ENCODE data around the gene CACNA1I. TPM values are rescaled to one million over a fixed set of nuclear protein-coding genes. Genes with fewer than 3 reads are reported as not detected.

Gene CACNA1I
- total and polyA plus RNA-seq, 3 experiments from 2014 or later, result 0.71 to 4.6 (median 4.6) TPM

DNA sequence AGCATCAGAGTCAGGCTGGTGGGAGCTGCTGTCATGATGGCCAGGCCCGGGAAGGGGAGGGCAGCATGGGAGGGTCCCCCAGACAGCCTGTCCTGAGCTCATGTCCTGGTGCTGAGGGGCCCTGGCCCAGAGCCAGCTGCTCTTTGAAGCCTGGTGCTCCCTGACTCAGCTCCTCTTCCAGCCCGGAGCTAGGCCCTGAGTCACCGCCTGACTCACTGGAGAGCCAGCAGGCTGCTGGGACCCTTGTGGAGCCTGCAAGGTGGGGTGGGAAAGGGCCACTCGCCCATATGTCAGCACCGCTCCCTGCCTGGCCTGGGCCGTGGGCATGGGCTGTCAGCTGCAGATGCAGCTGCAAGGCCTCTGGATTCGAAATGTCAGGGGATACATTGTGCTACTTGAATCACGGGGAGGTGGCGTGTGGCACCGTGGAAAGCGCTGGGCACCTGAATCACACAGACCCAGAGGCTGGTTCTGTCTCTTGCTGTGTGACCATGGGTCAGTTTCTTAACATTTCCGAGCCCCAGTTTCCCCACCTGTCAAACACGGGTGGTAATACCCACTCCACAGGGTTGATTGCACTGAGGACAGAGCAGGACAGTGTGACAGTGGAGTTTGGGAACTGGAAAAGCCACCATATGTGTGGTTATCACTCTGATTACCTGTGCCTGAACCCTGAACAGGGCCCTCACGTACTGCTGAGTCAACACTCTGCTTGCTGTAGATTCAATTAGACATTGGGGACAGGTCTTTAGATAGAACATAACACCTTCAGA lies 4.4 kb downstream of the CACNA1I start:
- H3K27ac Mint-ChIP-seq, result peak overlapping the region in 2 of 8 donors; percentile 7 to 9
- Histone ChIP-seq H3K27me3 (ENCODE audit: insufficient read depth, low read length, poor library complexity, severe bottlenecking) (no peaks in the 10 kb centered on the region), H3K27ac (ENCODE audit: low read depth, low read length) (no peak overlapping the region), H3K9me3 (ENCODE audit: low read length) (no peaks in the 10 kb centered on the region), H3K4me1 (ENCODE audit: insufficient read depth, low read length) (no peaks in the 10 kb centered on the region), H3K36me3 (ENCODE audit: insufficient read depth, low read length) (no peaks in the 10 kb centered on the region), H3K4me3 (ENCODE audit: low read length) (no peak overlapping the region)
- H3K4me1 Mint-ChIP-seq, result no peaks in the 10 kb centered on the region
- peaks cover 2 to 21% of the 10 kb centered on the region in 2 donors for H3K27me3 Mint-ChIP-seq
- H3K4me3 Mint-ChIP-seq, result no peak overlapping the region
- POLR2A ChIA-PET, result no interaction called here
- CTCF ChIA-PET, result no interaction called here
- no peak for DNase-seq
- no peaks in the 10 kb centered on the region for H3K9me3 Mint-ChIP-seq
- H3K36me3 Mint-ChIP-seq, result no peaks in the 10 kb centered on the region

DNA sequence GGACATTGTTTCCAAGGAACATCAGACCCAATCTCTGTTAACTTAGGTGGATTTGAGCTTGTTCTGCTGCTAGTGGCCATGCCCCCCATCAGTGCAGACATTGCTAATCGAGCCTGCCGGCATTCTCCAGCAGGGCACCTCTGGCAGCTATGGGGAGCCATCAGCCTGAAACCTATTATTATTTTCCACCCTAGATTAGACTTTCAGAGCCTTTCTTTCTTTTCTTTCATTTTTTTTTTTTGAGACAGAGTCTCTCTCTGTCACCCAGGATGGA lies 4.9 kb downstream of the CACNA1I start:
- H3K4me1 Mint-ChIP-seq, result no peaks in the 10 kb centered on the region
- DNase-seq, result no peak
- H3K27me3 Mint-ChIP-seq, result peaks cover 2 to 21% of the 10 kb centered on the region in 2 donors
- no peaks in the 10 kb centered on the region for H3K9me3 Mint-ChIP-seq
- no peaks in the 10 kb centered on the region for H3K36me3 Mint-ChIP-seq
- Histone ChIP-seq H3K4me1 (ENCODE audit: insufficient read depth, low read length) (no peaks in the 10 kb centered on the region), H3K9me3 (ENCODE audit: low read length) (no peaks in the 10 kb centered on the region), H3K27ac (ENCODE audit: low read depth, low read length) (no peak overlapping the region), H3K27me3 (ENCODE audit: insufficient read depth, low read length, poor library complexity, severe bottlenecking) (no peaks in the 10 kb centered on the region), H3K36me3 (ENCODE audit: insufficient read depth, low read length) (no peaks in the 10 kb centered on the region), H3K4me3 (ENCODE audit: low read length) (no peak overlapping the region)
- peak overlapping the region in 1 of 8 donors; percentile 7 for H3K27ac Mint-ChIP-seq
- ChIA-PET POLR2A (no interaction called here), CTCF (no interaction called here)
- no peak overlapping the region for H3K4me3 Mint-ChIP-seq

DNA sequence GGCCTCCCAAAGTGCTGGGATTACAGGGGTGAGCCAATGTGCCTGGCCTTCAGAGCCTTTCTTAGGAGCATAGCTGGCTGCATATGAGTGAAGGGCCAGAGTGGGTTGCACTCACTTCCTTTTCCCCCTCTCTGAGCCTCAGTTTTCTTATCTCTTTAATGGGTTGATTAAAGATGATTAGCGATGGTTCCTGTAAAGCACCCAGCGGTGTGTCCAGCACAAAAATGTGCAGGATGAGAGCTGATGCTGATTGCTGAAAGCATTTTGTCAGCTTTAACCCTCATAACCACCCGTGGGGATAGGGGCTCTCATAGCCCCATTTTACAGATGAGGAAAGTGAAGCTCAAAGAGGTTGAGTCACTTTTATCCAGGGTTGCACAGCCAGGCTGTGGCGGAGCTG lies 5.5 kb downstream of the CACNA1I start:
- no peak overlapping the region for H3K27ac ChIP-seq (ENCODE audit: low read depth, low read length)
- CTCF ChIA-PET, result interaction anchor here (0.6 kb wide), 1 partner anchor 351 kb away, joined by 3 read pairs; no protein-coding TSS in a partner anchor
- Mint-ChIP-seq H3K27ac (no peak overlapping the region), H3K36me3 (no peaks in the 10 kb centered on the region), H3K27me3 (peaks cover 4 to 21% of the 10 kb centered on the region in 2 donors), H3K9me3 (no peaks in the 10 kb centered on the region), H3K4me1 (no peaks in the 10 kb centered on the region), H3K4me3 (no peak overlapping the region)
- no peaks in the 10 kb centered on the region for H3K9me3 ChIP-seq (ENCODE audit: low read length)
- H3K4me3 ChIP-seq (ENCODE audit: low read length), result no peak overlapping the region
- H3K4me1 ChIP-seq (ENCODE audit: insufficient read depth, low read length), result no peaks in the 10 kb centered on the region
- DNase-seq, result no peak
- POLR2A ChIA-PET, result no interaction called here
- H3K27me3 ChIP-seq (ENCODE audit: insufficient read depth, low read length, poor library complexity, severe bottlenecking), result no peaks in the 10 kb centered on the region
- H3K36me3 ChIP-seq (ENCODE audit: insufficient read depth, low read length), result no peaks in the 10 kb centered on the region

DNA sequence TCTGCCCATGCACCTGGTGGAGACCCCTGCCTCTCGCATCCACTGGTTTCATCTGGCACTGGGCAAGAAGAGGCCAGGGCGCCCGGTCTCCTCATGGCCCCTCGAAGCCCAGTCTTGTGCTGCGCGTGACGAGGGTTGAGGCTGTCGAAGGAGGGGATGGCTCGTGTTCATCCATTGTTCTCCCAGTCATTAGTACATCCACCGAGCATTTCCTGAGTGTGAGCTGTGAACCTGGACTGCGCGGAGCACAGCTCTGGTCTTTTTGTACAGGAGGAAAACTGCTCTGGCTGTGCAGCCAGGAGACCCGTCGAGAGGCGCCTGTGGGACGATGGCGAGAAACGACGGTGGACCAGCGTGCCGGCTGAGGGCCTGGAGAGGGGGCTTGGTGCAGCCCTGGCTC lies 6.8 kb downstream of the CACNA1I start:
- CTCF ChIA-PET, result interaction anchor here (1.4 kb wide), 1 partner anchor 9 kb away, joined by 4 read pairs; no protein-coding TSS in a partner anchor
- DNase-seq, result no peak
- no peaks in the 10 kb centered on the region for H3K4me1 ChIP-seq (ENCODE audit: insufficient read depth, low read length)
- no peaks in the 10 kb centered on the region for H3K9me3 ChIP-seq (ENCODE audit: low read length)
- H3K4me3 ChIP-seq (ENCODE audit: low read length), result no peak overlapping the region
- H3K36me3 Mint-ChIP-seq, result no peaks in the 10 kb centered on the region
- no peaks in the 10 kb centered on the region for H3K9me3 Mint-ChIP-seq
- no peak overlapping the region for H3K27ac ChIP-seq (ENCODE audit: low read depth, low read length)
- H3K27ac Mint-ChIP-seq, result no peak overlapping the region
- peaks cover 6 to 21% of the 10 kb centered on the region in 2 donors for H3K27me3 Mint-ChIP-seq
- no peak overlapping the region for H3K4me3 Mint-ChIP-seq
- H3K27me3 ChIP-seq (ENCODE audit: insufficient read depth, low read length, poor library complexity, severe bottlenecking), result no peaks in the 10 kb centered on the region
- POLR2A ChIA-PET, result no interaction called here
- no peaks in the 10 kb centered on the region for H3K36me3 ChIP-seq (ENCODE audit: insufficient read depth, low read length)
- no peaks in the 10 kb centered on the region for H3K4me1 Mint-ChIP-seq

DNA sequence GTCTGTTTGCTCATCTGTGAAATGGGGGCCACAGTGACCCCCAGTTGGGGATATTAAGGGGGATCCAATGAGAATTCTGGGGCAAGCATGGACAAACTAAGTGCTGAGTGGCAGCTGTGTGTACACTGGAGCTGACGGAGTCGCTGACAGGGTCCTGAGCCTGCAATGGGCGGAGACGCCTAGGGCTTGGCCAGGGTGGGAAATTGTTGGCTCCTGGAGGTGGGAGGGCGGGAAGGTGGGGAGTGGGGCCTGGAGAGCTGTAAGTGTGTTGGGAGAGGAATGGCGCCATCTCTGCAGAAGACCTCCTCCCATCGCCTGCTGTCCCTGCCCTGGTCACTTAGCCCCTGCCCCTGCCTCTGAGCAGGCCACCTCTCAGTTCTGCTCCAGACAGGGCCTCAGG lies 7.3 kb downstream of the CACNA1I start:
- no peaks in the 10 kb centered on the region for H3K27me3 ChIP-seq (ENCODE audit: insufficient read depth, low read length, poor library complexity, severe bottlenecking)
- H3K27ac ChIP-seq (ENCODE audit: low read depth, low read length), result no peak overlapping the region
- no peaks in the 10 kb centered on the region for H3K4me1 ChIP-seq (ENCODE audit: insufficient read depth, low read length)
- H3K36me3 Mint-ChIP-seq, result peaks cover 0 to under 1% (median 0%) of the 10 kb centered on the region in 3 donors
- H3K4me3 Mint-ChIP-seq, result no peak overlapping the region
- H3K36me3 ChIP-seq (ENCODE audit: insufficient read depth, low read length), result no peaks in the 10 kb centered on the region
- peaks cover 8 to 25% of the 10 kb centered on the region in 2 donors for H3K27me3 Mint-ChIP-seq
- no peaks in the 10 kb centered on the region for H3K9me3 ChIP-seq (ENCODE audit: low read length)
- no peak for DNase-seq
- no peak overlapping the region for H3K4me3 ChIP-seq (ENCODE audit: low read length)
- POLR2A ChIA-PET, result no interaction called here
- H3K27ac Mint-ChIP-seq, result peak overlapping the region in 1 of 8 donors; percentile 87
- H3K4me1 Mint-ChIP-seq, result no peaks in the 10 kb centered on the region
- CTCF ChIA-PET, result interaction anchor here (1.4 kb wide), 1 partner anchor 9 kb away, joined by 4 read pairs; no protein-coding TSS in a partner anchor
- no peaks in the 10 kb centered on the region for H3K9me3 Mint-ChIP-seq

DNA sequence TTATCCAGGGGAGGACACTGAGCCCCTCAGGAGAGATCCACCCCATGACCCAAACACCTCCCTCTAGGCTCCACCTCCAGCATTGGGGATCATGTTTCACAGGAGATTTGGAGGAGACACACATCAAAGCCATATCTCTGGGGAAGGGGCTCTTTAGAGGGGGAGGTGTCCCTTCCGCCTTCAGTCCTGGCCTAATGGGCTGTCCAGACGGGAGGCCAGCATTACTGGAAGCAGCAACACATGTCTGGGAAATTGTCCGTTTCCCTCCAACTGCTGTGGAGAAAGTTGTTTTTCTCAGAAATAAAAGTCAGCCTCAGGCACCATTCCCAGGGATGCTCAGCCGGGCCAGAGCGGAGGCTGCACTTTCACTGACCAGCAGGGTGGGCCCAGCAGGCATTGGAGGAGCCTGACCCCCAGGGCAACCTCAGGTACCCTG lies 9.5 kb downstream of the CACNA1I start:
- Mint-ChIP-seq H3K27me3 (peaks cover 15 to 36% of the 10 kb centered on the region in 2 donors), H3K36me3 (peaks cover 0 to 4% (median 0%) of the 10 kb centered on the region in 3 donors), H3K27ac (no peak overlapping the region), H3K9me3 (no peaks in the 10 kb centered on the region), H3K4me1 (no peaks in the 10 kb centered on the region), H3K4me3 (no peak overlapping the region)
- ChIA-PET CTCF (interaction anchor here (1.3 kb wide), 1 partner anchor 13 kb away, joined by 3 read pairs; no protein-coding TSS in a partner anchor), POLR2A (no interaction called here)
- Histone ChIP-seq H3K4me3 (ENCODE audit: low read length) (no peak overlapping the region), H3K9me3 (ENCODE audit: low read length) (no peaks in the 10 kb centered on the region), H3K27me3 (ENCODE audit: insufficient read depth, low read length, poor library complexity, severe bottlenecking) (no peaks in the 10 kb centered on the region), H3K27ac (ENCODE audit: low read depth, low read length) (no peak overlapping the region), H3K4me1 (ENCODE audit: insufficient read depth, low read length) (no peaks in the 10 kb centered on the region), H3K36me3 (ENCODE audit: insufficient read depth, low read length) (no peaks in the 10 kb centered on the region)
- no peak for DNase-seq

DNA sequence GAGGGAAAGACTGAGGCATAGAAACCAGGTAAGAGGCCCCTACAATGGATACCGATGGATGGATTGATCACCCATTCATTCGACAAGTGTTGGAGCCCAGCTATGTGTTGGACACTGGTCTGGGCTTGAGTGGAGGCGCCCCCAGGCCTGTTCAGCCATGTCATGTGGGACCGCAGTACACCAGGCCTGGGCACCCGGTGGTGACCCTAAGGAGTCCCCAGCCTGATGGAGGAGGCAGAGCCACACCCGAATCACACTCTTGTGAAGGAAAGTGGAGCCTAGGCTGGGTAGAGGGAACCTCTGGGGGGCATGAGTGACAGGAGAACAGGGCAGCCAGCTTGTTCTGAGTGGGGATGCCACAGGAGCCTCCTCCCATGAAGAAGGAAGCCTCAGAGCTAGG lies 10.2 kb downstream of the CACNA1I start:
- H3K27me3 ChIP-seq (ENCODE audit: insufficient read depth, low read length, poor library complexity, severe bottlenecking), result no peaks in the 10 kb centered on the region
- Mint-ChIP-seq H3K27me3 (peaks cover 15 to 36% of the 10 kb centered on the region in 2 donors), H3K36me3 (peaks cover 0 to 4% (median 0%) of the 10 kb centered on the region in 3 donors), H3K4me3 (no peak overlapping the region), H3K4me1 (no peaks in the 10 kb centered on the region), H3K27ac (no peak overlapping the region), H3K9me3 (no peaks in the 10 kb centered on the region)
- H3K27ac ChIP-seq (ENCODE audit: low read depth, low read length), result no peak overlapping the region
- POLR2A ChIA-PET, result no interaction called here
- no peaks in the 10 kb centered on the region for H3K36me3 ChIP-seq (ENCODE audit: insufficient read depth, low read length)
- CTCF ChIA-PET, result no interaction called here
- H3K4me3 ChIP-seq (ENCODE audit: low read length), result no peak overlapping the region
- no peak for DNase-seq
- no peaks in the 10 kb centered on the region for H3K4me1 ChIP-seq (ENCODE audit: insufficient read depth, low read length)
- H3K9me3 ChIP-seq (ENCODE audit: low read length), result no peaks in the 10 kb centered on the region

DNA sequence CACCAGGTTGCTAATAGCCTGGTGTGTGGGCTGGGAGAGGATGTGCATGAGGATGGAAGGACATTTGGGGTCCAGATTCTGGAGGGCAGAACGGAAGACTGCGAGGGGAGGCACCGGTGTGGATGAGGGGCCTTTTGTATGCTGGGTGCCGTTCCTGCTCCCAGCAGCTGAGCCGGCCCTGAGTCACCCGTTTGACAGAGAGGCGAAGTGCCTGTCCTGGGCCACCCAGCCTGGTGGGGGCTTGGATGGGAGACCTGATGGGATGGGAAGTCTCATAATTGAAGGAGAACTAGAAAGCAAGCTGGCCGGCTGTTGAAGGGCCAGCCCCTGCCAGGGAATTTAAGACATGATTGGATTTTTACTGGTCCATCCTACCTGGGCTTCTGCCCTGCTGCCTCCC lies 10.8 kb downstream of the CACNA1I start:
- Mint-ChIP-seq H3K4me3 (no peak overlapping the region), H3K27ac (no peak overlapping the region), H3K9me3 (no peaks in the 10 kb centered on the region), H3K27me3 (peaks cover 15 to 36% of the 10 kb centered on the region in 2 donors), H3K36me3 (peaks cover 0 to 4% (median 0%) of the 10 kb centered on the region in 3 donors), H3K4me1 (no peaks in the 10 kb centered on the region)
- no peaks in the 10 kb centered on the region for H3K27me3 ChIP-seq (ENCODE audit: insufficient read depth, low read length, poor library complexity, severe bottlenecking)
- H3K4me1 ChIP-seq (ENCODE audit: insufficient read depth, low read length), result no peaks in the 10 kb centered on the region
- H3K27ac ChIP-seq (ENCODE audit: low read depth, low read length), result no peak overlapping the region
- POLR2A ChIA-PET, result no interaction called here
- CTCF ChIA-PET, result no interaction called here
- H3K9me3 ChIP-seq (ENCODE audit: low read length), result no peaks in the 10 kb centered on the region
- no peak overlapping the region for H3K4me3 ChIP-seq (ENCODE audit: low read length)
- no peaks in the 10 kb centered on the region for H3K36me3 ChIP-seq (ENCODE audit: insufficient read depth, low read length)
- DNase-seq, result no peak

Measured in CD8-positive, alpha-beta memory T cell (primary cell).